Measurements from ENCODE around the gene LANCL3. TPM values are rescaled to one million over a fixed set of nuclear protein-coding genes. Genes with fewer than 3 reads are reported as not detected.
"Not testable (repeated sequence)": the region's sequence is repeated elsewhere in the genome, so short reads cannot be mapped to it uniquely, and the experiment has no call there.

LANCL3 gene
- polyA plus RNA-seq, 3 donors: 0.01 to 0.12 TPM; not detected in 1

DNA sequence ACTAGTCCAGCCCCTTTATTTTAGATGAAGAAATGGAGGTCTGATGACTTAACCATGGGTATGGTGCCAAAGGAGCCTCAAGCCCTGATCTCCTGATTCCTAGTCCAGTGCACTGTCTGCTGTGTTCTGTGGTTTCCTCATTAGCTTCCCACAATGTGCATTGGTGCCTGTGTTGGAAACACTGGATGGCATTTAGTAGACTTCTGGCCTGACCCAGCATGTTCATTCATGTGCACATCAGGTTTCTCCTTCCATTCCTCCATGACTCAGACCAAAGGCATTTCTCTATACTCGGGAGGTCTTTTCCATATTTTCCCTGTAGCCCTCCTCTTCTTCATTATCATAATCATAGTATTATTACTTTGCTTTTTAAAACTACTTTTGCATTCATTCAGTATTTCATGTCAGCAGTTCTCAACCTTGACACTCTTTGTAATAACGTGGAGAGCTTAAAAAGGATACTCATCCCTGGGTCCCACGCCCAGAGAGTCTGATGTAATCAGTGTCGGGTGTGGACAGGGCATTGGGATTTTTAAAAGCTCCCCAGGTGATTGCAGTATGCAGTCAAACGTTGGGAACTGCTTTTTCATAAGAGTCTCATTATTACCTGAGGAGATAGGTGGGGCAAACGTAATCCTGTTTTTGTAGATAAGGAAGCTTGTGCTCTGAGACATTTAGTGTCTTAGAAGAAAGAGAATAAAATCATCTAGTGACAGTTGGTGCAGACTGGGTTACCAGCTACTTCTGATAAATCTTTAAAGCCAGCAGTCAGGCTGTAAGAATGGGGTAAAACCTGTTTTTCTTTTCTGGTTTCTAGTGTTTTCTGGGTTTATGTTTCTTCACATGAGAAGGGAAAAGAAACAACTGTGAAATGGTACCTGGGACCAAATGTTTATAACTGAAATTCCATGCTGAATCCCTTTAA, 73.2 kb downstream of the LANCL3 start:
- no peak overlapping the region for H3K4me3 Mint-ChIP-seq
- H3K27ac Mint-ChIP-seq: no peak overlapping the region
- no peak for DNase-seq
- peaks cover 0 to 5% (median 1%) of the 10 kb centered on the region in 7 donors for H3K9me3 Mint-ChIP-seq
- Histone ChIP-seq H3K9ac (ENCODE audit: insufficient read depth, low read length, poor library complexity, severe bottlenecking) (no peak overlapping the region), H3K36me3 (replicated peaks in 1 of 2; ENCODE audit: control insufficient read depth in 1 of 2, insufficient read depth in 2 of 2, low read length in 2 of 2) (no peaks in the 10 kb centered on the region), H3K27ac (ENCODE audit: low read depth in 1 of 2, low read length in 2 of 2) (no peak overlapping the region), H3K27me3 (ENCODE audit: control insufficient read depth in 2 of 2, insufficient read depth in 2 of 2, low read length in 2 of 2) (no peaks in the 10 kb centered on the region), H3K9me3 (replicated peaks in 1 of 2; ENCODE audit: control insufficient read depth in 1 of 2, insufficient read depth in 1 of 2, low read length in 2 of 2) (no peaks in the 10 kb centered on the region), H4K20me1 (ENCODE audit: insufficient read depth, low read length) (no peaks in the 10 kb centered on the region), H3K4me2 (replicated peaks; ENCODE audit: extremely low read depth, low read length, poor library complexity, severe bottlenecking) (no peak overlapping the region), H3K79me2 (ENCODE audit: insufficient read depth, low read length) (no peaks in the 10 kb centered on the region), H2AFZ (ENCODE audit: insufficient read depth, low read depth, low read length, poor library complexity, severe bottlenecking) (no peak overlapping the region), H3K4me3 (replicated peaks in 1 of 3; ENCODE audit: low read depth in 2 of 3, low read length in 3 of 3) (no peak overlapping the region), H3K4me1 (ENCODE audit: control insufficient read depth in 1 of 2, insufficient read depth in 2 of 2, low read length in 2 of 2) (no peaks in the 10 kb centered on the region)
- H3K36me3 Mint-ChIP-seq: no peaks in the 10 kb centered on the region
- peaks cover 0 to 2% (median 1%) of the 10 kb centered on the region in 3 donors for H3K27me3 Mint-ChIP-seq (ENCODE audit: low read depth in 3 of 3)
- intact Hi-C loops (cut with micrococcal nuclease): no loop called here
- H3K4me1 Mint-ChIP-seq: no peaks in the 10 kb centered on the region
- TF ChIP-seq, protein P1, sequence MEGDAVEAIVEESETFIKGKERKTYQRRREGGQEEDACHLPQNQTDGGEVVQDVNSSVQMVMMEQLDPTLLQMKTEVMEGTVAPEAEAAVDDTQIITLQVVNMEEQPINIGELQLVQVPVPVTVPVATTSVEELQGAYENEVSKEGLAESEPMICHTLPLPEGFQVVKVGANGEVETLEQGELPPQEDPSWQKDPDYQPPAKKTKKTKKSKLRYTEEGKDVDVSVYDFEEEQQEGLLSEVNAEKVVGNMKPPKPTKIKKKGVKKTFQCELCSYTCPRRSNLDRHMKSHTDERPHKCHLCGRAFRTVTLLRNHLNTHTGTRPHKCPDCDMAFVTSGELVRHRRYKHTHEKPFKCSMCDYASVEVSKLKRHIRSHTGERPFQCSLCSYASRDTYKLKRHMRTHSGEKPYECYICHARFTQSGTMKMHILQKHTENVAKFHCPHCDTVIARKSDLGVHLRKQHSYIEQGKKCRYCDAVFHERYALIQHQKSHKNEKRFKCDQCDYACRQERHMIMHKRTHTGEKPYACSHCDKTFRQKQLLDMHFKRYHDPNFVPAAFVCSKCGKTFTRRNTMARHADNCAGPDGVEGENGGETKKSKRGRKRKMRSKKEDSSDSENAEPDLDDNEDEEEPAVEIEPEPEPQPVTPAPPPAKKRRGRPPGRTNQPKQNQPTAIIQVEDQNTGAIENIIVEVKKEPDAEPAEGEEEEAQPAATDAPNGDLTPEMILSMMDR (IDR thresholded peaks at IDR 0.05): no peak
- 81% methylated on average over 3 of the region's 6 CpGs for WGBS (ENCODE audit: insufficient coverage)

DNA sequence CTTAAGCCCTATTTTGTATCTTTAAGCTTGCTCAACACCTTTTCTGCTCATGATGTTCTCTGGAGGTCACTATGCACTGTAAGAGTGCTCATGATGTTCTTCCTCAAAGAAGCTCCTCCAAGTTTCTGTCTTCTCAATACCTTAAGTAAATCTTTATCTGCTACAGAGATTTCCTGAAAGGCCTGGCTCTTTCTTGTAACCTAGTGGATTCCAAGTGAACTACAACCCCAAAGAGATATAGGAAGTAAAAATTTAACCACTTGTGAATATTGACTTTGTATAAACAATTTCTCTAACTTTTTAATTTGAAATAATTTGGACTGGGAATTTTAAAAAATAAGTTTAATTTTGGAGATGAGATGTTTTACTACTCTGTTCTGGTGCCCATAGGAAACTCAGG, 74.8 kb downstream of the LANCL3 start:
- intact Hi-C loops (cut with micrococcal nuclease): no loop called here
- Histone ChIP-seq H3K36me3 (replicated peaks in 1 of 2; ENCODE audit: control insufficient read depth in 1 of 2, insufficient read depth in 2 of 2, low read length in 2 of 2) (no peaks in the 10 kb centered on the region), H3K4me3 (replicated peaks in 1 of 3; ENCODE audit: low read depth in 2 of 3, low read length in 3 of 3) (no peak overlapping the region), H3K79me2 (ENCODE audit: insufficient read depth, low read length) (no peaks in the 10 kb centered on the region), H3K4me2 (replicated peaks; ENCODE audit: extremely low read depth, low read length, poor library complexity, severe bottlenecking) (no peak overlapping the region), H3K27me3 (ENCODE audit: control insufficient read depth in 2 of 2, insufficient read depth in 2 of 2, low read length in 2 of 2) (no peaks in the 10 kb centered on the region), H3K27ac (ENCODE audit: low read depth in 1 of 2, low read length in 2 of 2) (no peak overlapping the region), H2AFZ (ENCODE audit: insufficient read depth, low read depth, low read length, poor library complexity, severe bottlenecking) (no peak overlapping the region), H3K9me3 (replicated peaks in 1 of 2; ENCODE audit: control insufficient read depth in 1 of 2, insufficient read depth in 1 of 2, low read length in 2 of 2) (no peaks in the 10 kb centered on the region), H3K9ac (ENCODE audit: insufficient read depth, low read length, poor library complexity, severe bottlenecking) (no peak overlapping the region), H3K4me1 (ENCODE audit: control insufficient read depth in 1 of 2, insufficient read depth in 2 of 2, low read length in 2 of 2) (no peaks in the 10 kb centered on the region), H4K20me1 (ENCODE audit: insufficient read depth, low read length) (no peaks in the 10 kb centered on the region)
- Mint-ChIP-seq H3K27me3 (ENCODE audit: low read depth in 3 of 3) (peaks cover 0 to 2% (median 1%) of the 10 kb centered on the region in 3 donors), H3K4me3 (no peak overlapping the region), H3K4me1 (no peaks in the 10 kb centered on the region), H3K9me3 (peaks cover 0 to 5% (median 0%) of the 10 kb centered on the region in 7 donors), H3K36me3 (no peaks in the 10 kb centered on the region), H3K27ac (no peak overlapping the region)
- TF ChIP-seq, protein P1 (IDR thresholded peaks at IDR 0.05): no peak
- no peak for DNase-seq

DNA sequence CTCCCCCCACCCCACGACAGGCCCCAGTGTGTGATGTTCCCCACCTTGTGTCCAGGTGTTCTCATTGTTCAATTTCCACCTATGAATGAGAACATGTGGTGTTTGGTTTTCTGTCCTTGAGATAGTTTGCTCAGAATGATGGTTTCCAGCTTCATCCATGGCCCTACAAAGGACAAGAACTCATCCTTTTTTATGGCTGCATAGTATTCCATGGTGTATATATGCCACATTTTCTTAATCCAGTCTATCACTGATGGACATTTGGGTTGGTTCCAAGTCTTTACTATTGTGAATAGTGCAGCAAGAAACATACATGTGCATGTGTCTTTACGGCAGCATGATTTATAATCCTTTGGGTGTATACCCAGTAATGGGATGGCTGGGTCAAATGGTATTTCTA, 79.4 kb downstream of the LANCL3 start:
- H3K4me2 ChIP-seq (replicated peaks; ENCODE audit: extremely low read depth, low read length, poor library complexity, severe bottlenecking); H3K27ac Mint-ChIP-seq; H3K9me3 Mint-ChIP-seq; H3K27ac ChIP-seq (ENCODE audit: low read depth in 1 of 2, low read length in 2 of 2); H4K20me1 ChIP-seq (ENCODE audit: insufficient read depth, low read length); H3K27me3 ChIP-seq (ENCODE audit: control insufficient read depth in 2 of 2, insufficient read depth in 2 of 2, low read length in 2 of 2); H3K4me3 Mint-ChIP-seq; H2AFZ ChIP-seq (ENCODE audit: insufficient read depth, low read depth, low read length, poor library complexity, severe bottlenecking); H3K36me3 ChIP-seq (replicated peaks in 1 of 2; ENCODE audit: control insufficient read depth in 1 of 2, insufficient read depth in 2 of 2, low read length in 2 of 2); H3K9me3 ChIP-seq (replicated peaks in 1 of 2; ENCODE audit: control insufficient read depth in 1 of 2, insufficient read depth in 1 of 2, low read length in 2 of 2); H3K4me1 Mint-ChIP-seq; H3K9ac ChIP-seq (ENCODE audit: insufficient read depth, low read length, poor library complexity, severe bottlenecking); H3K36me3 Mint-ChIP-seq; H3K79me2 ChIP-seq (ENCODE audit: insufficient read depth, low read length); DNase-seq; H3K4me3 ChIP-seq (replicated peaks in 1 of 3; ENCODE audit: low read depth in 2 of 3, low read length in 3 of 3); H3K4me1 ChIP-seq (ENCODE audit: control insufficient read depth in 1 of 2, insufficient read depth in 2 of 2, low read length in 2 of 2); H3K27me3 Mint-ChIP-seq (ENCODE audit: low read depth in 3 of 3); intact Hi-C loops (cut with micrococcal nuclease): not testable (repeated sequence)
- no CpG with 5 or more reads among the region's 2 CpGs for WGBS (ENCODE audit: insufficient coverage)
